K562 (cell line): ENCODE measurements around the gene CDC42EP3. TPM values are rescaled to one million over a fixed set of nuclear protein-coding genes. Genes with fewer than 3 reads are reported as not detected.
A peak's percentile ranks its signal among the peaks of the same experiment; 100 is the strongest.

ENCODE experiments used
- ATAC-seq: fragments of 200-7000 bp; cut with Tn5 transposase; 3 replicates; pipeline ENCODE4 v1.9.1; 2020; ENCODE audit warnings: moderate library complexity
- BruUV-seq: library from RNA; stranded (reverse); fragments of 400-500 nt; replicated peaks from 2 replicates; lab custom pipeline; 2021; lab: Mats Ljungman, UMichigan
- CTCF ChIA-PET: fragments of 300-600 bp; formaldehyde crosslinking; extraction: SDS; loops from one replicate; lab custom pipeline; 2021; ENCODE audit warnings: low intra/inter-chr PET ratio; lab: Yijun Ruan, JAX
- POLR2A ChIA-PET: fragments of 300-600, 350-650 bp; sonication (Branson Sonifier 250); formaldehyde crosslinking; extraction: SDS; loops from one replicate; lab custom pipeline; 2021; ENCODE audit warnings: antibody characterized with exemption, inconsistent platforms; lab: Yijun Ruan, JAX
- DNase-seq, 4 experiments: peaks; one replicate each; pipeline versions ENCODE4 v3.0.0 to v3.0.0-alpha.2; 2011 to 2018; ENCODE audit warnings: low spot score in 3 of 4, mixed read lengths in 3 of 4; ENCODE audit errors: extremely low read depth in 1 of 4
- FAIRE-seq: peaks from 2 replicates; lab custom pipeline; 2011; peaks lifted over from hg19 to GRCh38; lab: Jason Lieb, UNC
- H2AFZ ChIP-seq: 2 replicates; pipeline ENCODE4 v1.6.0; 2011; ENCODE audit warnings: low read depth, low read length, control low read depth, inconsistent platforms
- H3K27ac ChIP-seq: fragments of 200-600 bp; 3 replicates; pipeline ENCODE4 v1.8.0; 2011; ENCODE audit warnings: low read depth, mild to moderate bottlenecking, control low read depth, inconsistent platforms, low read length, moderate library complexity, mixed read lengths; ENCODE audit errors: extremely low read depth
- H3K27me3 ChIP-seq, 2 experiments: fragments of 300-600 bp in 1 of 2; 2 replicates in 1 of 2; 3 replicates in 1 of 2; pipeline versions ENCODE4 v1.6.0 to v1.8.0; 2011; ENCODE audit warnings: inconsistent platforms in 2 of 2, low read length in 2 of 2, mild to moderate bottlenecking in 1 of 2, mixed read lengths in 1 of 2, moderate library complexity in 1 of 2; ENCODE audit not compliant: control insufficient read depth in 2 of 2, insufficient read depth in 2 of 2
- H3K36me3 ChIP-seq: fragments of 300-600 bp; 3 replicates; pipeline ENCODE4 v1.8.0; 2011; ENCODE audit warnings: mild to moderate bottlenecking, low read length, inconsistent platforms; ENCODE audit not compliant: control insufficient read depth, insufficient read depth
- H3K4me1 ChIP-seq, 2 experiments: fragments of 200-600 bp in 1 of 2; replicated peaks in 1 of 2; 2 replicates in 1 of 2; 3 replicates in 1 of 2; pipeline versions ENCODE4 v1.5.1 to v1.8.0; 2011; ENCODE audit warnings: inconsistent platforms in 2 of 2, low read length in 2 of 2, mild to moderate bottlenecking in 1 of 2, mixed read lengths in 1 of 2, moderate library complexity in 1 of 2; ENCODE audit not compliant: control insufficient read depth in 2 of 2, insufficient read depth in 2 of 2
- H3K4me2 ChIP-seq: 2 replicates; pipeline ENCODE4 v1.6.1; 2011; ENCODE audit warnings: low read length, control low read depth, inconsistent platforms, mixed read lengths; ENCODE audit not compliant: insufficient read depth
- H3K4me3 ChIP-seq: fragments of 200-600 bp; sonication (generic), shearing (Covaris generic); 2 replicates; pipeline ENCODE4 v1.5.1; 2016; ENCODE audit warnings: control low read depth, inconsistent platforms
- H3K79me2 ChIP-seq: fragments of 200-600 bp; 3 replicates; pipeline ENCODE4 v1.8.0; 2011; ENCODE audit warnings: low read length, inconsistent platforms; ENCODE audit not compliant: control insufficient read depth, insufficient read depth
- H3K9ac ChIP-seq, 2 experiments: 2 replicates each; pipeline versions ENCODE4 v1.6.0 to v1.6.1; 2011; ENCODE audit warnings: low read depth in 2 of 2, low read length in 2 of 2, control low read depth in 1 of 2, inconsistent platforms in 1 of 2, mild to moderate bottlenecking in 1 of 2, mixed read lengths in 1 of 2; ENCODE audit not compliant: insufficient read depth in 1 of 2
- H3K9me1 ChIP-seq: one replicate; pipeline ENCODE4 v1.6.0; 2011; ENCODE audit warnings: inconsistent platforms, mild to moderate bottlenecking, low read length, moderate library complexity; ENCODE audit not compliant: control insufficient read depth, insufficient read depth
- H3K9me3 ChIP-seq: replicated peaks from 2 replicates; pipeline ENCODE4 v1.5.1; 2011; ENCODE audit warnings: low read depth, low read length, inconsistent platforms; ENCODE audit not compliant: control insufficient read depth, insufficient read depth
- H4K20me1 ChIP-seq: replicated peaks from 2 replicates; pipeline ENCODE4 v1.6.1; 2011; ENCODE audit warnings: low read length, inconsistent platforms, mixed read lengths; ENCODE audit not compliant: control insufficient read depth, insufficient read depth
- SPI1 ChIP-seq: IDR thresholded peaks from 2 replicates; pipeline ENCODE4 v1.6.1; 2011; ENCODE audit warnings: low read depth, low read length, control low read depth, borderline replicate concordance
- WGBS: fragments of 100-300 bp; shearing (Covaris generic); methylation state at CpG from one replicate; pipeline ENCODE4 v1.1.6; 2016; ENCODE audit warnings: low coverage, mixed read lengths; ENCODE audit not compliant: insufficient coverage; ENCODE audit errors: missing lambda C conversion rate; 5-methylcytosine and 5-hydroxymethylcytosine counted together
- in situ Hi-C: fragments of 300-500 bp; cut with MboI; formaldehyde crosslinking; loops from 4 replicates; pipeline ENCODE4 v1.15.0; 2018; ENCODE audit warnings: inconsistent platforms, mixed read lengths
- intact Hi-C: fragments of 100-400 bp; cut with micrococcal nuclease; formaldehyde crosslinking; loops from 2 replicates; pipeline ENCODE4 v1.14.2; 2022
- polyA plus RNA-seq, 8 experiments: library from polyadenylated mRNA; depleted of rRNA in 4 of 8; stranded (reverse) in 5 of 8; unstranded in 3 of 8; fragments of >200 nt; fragmentation: Nextera tagmentation in 2 of 8; fragmentation: Illumina TruSeq in 1 of 8; extraction: Ambion mirVana in 2 of 8; extraction: Trizol in 1 of 8; gene quantifications; 2 replicates each; pipeline versions ENCODE4 v1.2.1 to v1.2.3, GENCODE V29; 2011 to 2014; ENCODE audit warnings: inconsistent platforms in 1 of 8, missing spikeins in 1 of 8
- total RNA-seq, 7 experiments: library from RNA; depleted of rRNA in 6 of 7; stranded (reverse); fragments of >200 nt in 6 of 7; fragmentation: Illumina TruSeq in 2 of 7; extraction: Trizol in 2 of 7; gene quantifications; 2 replicates each; pipeline versions ENCODE4 v1.2.1 to v1.2.3, GENCODE V29; 2011 to 2021; ENCODE audit warnings: low replicate concordance in 1 of 7
- TF ChIP-seq, protein P1 (sequence below): fragments of 200-800 bp; sonication (Bioruptor generic); IDR thresholded peaks from 2 replicates; pipeline ENCODE4 v1.6.1; 2016; ENCODE audit warnings: missing genetic modification characterization, missing compliant biosample characterization

The CDC42EP3 gene
- total and polyA plus RNA-seq, 9 of the 15 experiments (the other 6 are each of a cell fraction or from before 2014, with no cell fraction given), result 0.72 to 6.4 (median 2.0) TPM

DNA sequence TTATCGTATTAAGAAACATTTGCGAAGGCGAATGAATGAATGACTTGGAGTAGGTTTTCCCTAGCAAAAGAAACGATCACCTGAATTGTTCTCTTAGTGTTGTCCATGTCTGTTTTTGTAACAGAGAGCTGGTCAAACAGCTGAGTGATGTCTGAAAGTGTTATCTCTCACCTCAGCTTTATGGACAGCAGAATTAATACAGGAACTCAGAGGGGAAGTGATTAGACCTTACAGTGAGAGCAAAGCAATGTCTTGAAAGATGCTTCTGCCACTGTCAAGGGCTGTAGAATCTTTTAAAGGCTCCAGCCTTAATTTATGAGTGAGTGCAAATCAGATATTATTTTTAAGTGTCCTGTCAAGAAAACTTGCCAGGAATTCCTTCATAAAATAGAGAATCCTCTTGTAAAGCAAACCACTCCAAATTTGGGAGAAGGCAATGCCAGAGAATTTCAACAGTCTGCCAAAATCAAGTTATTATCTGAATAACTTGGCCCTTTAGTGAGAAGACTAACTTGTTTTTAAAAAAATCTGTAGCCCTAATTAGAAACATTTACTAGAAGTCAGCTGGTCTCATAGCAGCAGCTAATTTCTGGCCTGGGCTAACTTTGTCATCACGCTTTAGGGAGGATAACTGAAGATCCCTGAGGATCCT lies 60.7 kb downstream of the CDC42EP3 start:
- CTCF ChIA-PET, result no interaction called here
- DNase-seq (no peak), ATAC-seq (no peak), FAIRE-seq (no peak)
- no peak overlapping the region for H3K9ac ChIP-seq
- no peaks in the 10 kb centered on the region for H3K9me1 ChIP-seq
- TF ChIP-seq, protein P1, sequence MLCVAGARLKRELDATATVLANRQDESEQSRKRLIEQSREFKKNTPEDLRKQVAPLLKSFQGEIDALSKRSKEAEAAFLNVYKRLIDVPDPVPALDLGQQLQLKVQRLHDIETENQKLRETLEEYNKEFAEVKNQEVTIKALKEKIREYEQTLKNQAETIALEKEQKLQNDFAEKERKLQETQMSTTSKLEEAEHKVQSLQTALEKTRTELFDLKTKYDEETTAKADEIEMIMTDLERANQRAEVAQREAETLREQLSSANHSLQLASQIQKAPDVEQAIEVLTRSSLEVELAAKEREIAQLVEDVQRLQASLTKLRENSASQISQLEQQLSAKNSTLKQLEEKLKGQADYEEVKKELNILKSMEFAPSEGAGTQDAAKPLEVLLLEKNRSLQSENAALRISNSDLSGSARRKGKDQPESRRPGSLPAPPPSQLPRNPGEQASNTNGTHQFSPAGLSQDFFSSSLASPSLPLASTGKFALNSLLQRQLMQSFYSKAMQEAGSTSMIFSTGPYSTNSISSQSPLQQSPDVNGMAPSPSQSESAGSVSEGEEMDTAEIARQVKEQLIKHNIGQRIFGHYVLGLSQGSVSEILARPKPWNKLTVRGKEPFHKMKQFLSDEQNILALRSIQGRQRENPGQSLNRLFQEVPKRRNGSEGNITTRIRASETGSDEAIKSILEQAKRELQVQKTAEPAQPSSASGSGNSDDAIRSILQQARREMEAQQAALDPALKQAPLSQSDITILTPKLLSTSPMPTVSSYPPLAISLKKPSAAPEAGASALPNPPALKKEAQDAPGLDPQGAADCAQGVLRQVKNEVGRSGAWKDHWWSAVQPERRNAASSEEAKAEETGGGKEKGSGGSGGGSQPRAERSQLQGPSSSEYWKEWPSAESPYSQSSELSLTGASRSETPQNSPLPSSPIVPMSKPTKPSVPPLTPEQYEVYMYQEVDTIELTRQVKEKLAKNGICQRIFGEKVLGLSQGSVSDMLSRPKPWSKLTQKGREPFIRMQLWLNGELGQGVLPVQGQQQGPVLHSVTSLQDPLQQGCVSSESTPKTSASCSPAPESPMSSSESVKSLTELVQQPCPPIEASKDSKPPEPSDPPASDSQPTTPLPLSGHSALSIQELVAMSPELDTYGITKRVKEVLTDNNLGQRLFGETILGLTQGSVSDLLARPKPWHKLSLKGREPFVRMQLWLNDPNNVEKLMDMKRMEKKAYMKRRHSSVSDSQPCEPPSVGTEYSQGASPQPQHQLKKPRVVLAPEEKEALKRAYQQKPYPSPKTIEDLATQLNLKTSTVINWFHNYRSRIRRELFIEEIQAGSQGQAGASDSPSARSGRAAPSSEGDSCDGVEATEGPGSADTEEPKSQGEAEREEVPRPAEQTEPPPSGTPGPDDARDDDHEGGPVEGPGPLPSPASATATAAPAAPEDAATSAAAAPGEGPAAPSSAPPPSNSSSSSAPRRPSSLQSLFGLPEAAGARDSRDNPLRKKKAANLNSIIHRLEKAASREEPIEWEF, result no peak
- peak; percentile 9; the same call in 1 of the 2 replicates for TF ChIP-seq SPI1
- no peaks in the 10 kb centered on the region for H3K9me3 ChIP-seq
- H4K20me1 ChIP-seq, result no peaks in the 10 kb centered on the region
- no peak overlapping the region for H3K4me2 ChIP-seq
- intact Hi-C loops, result no loop called here
- BruUV-seq, result no TSS peak
- H3K79me2 ChIP-seq, result no peaks in the 10 kb centered on the region
- no peaks in the 10 kb centered on the region for H3K27me3 ChIP-seq
- no peaks in the 10 kb centered on the region for H3K4me1 ChIP-seq
- no peaks in the 10 kb centered on the region for H3K36me3 ChIP-seq
- H3K4me3 ChIP-seq, result no peak overlapping the region
- H3K27ac ChIP-seq, result no peak overlapping the region
- POLR2A ChIA-PET, result interaction anchor here (0.8 to 1.7 kb wide), 2 partner anchors 9 to 11 kb away, joined by 3 to 4 read pairs; no protein-coding TSS in a partner anchor
- 49% methylated on average over 5 of the region's 5 CpGs for WGBS
- no peak overlapping the region for H2AFZ ChIP-seq
- in situ Hi-C loops, result no loop called here
